ENCODE data around the gene AZIN2.

DNA sequence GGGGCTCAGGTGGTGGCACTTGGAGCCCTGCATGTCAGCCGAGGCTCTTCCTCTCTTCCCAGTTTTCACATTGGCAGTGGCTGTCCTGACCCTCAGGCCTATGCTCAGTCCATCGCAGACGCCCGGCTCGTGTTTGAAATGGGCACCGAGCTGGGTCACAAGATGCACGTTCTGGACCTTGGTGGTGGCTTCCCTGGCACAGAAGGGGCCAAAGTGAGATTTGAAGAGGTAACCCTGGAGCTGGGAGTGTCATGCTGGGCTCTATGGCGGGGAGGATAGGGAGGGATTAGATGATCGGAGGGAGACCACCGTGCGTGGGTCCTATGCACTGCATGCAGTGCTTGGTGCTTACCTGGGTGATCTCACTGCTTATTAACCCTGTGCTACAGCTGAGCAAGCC lies 13.5 kb downstream of the AZIN2 start:
- TF ChIP-seq POLR2AphosphoS5 (IDR thresholded peaks at IDR 0.05; ENCODE audit: low read depth, low read length) (no peak), POLR2A (IDR thresholded peaks at IDR 0.05; ENCODE audit: low read depth, low read length) (no peak), TAF1 (IDR thresholded peaks at IDR 0.05; ENCODE audit: borderline replicate concordance, low read depth, low read length) (no peak)
